NOMO-1 treated with DMSO at 0.1 percent for 48 hours (cell line): ENCODE measurements around the gene IFI44L.

Source experiments
- DNase-seq: peaks from one replicate; lab custom pipeline; 2025; ENCODE audit not compliant: unreplicated experiment; lab: John Stamatoyannopoulos, UW

IFI44L gene

DNA sequence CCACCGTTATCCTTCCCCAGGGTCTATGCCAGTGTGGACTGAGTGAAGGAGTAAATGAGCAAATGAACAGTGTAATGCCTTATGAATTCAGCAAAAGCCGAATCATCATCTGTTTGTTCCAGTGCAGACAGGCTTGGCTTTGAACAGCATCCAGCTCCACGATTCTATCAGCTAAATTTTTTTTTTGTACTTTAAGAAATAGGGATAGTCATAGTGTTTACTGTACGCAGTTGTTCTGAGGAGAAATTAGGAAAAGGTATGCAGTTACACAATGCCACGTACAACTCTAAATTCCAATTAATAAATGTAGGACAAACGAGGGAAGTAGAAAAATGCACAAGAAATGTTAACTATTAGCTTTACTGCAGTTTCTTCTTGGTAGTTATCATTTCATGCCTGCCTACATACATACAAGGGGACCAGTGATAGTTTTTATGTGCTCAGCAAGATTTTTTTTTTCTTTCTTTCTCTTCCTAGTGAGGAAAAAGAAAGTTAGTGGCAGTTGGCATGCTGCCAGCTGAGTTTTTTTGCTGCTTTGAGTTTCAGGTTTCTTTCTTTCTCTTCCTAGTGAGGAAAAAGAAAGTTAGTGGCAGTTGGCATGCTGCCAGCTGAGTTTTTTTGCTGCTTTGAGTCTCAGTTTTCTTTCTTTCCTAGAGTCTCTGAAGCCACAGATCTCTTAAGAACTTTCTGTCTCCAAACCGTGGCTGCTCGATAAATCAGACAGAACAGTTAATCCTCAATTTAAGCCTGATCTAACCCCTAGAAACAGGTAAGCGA lies at the start of gene IFI44L:
Gene IFI44L, plus strand, starts transcription at position 646 of the 777 bp plus-strand sequence. CDS start 7,468 bp downstream, outside the sequence.
- DNase-seq, result no peak

DNA sequence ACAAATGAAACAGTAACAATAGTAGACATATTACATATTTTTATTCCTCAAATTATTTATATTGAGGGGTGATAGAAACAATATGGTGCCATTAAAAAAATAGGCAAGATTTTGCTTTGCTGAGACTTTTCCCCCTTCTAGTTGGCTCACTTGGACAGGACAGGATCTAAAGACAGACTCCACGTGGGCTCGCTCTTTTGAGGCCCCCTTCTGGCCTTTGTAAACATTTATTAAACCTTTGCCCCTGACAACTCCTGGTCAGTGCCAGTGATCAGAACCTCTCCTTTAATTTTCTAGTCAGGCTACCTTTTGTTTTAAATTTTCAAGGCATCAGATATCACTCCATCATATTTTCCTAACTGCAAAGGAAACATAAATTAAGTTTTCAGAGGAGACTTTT lies 49.7 kb upstream of the IFI44L start:
- no peak for DNase-seq

GRCh38 chr1:78577257-78578100 lies 42.8 kb upstream of the IFI44L start:
- DNase-seq, result no peak

GRCh38 chr1:78586572-78586971 lies 33.7 kb upstream of the IFI44L start:
- DNase-seq, result no peak

DNA sequence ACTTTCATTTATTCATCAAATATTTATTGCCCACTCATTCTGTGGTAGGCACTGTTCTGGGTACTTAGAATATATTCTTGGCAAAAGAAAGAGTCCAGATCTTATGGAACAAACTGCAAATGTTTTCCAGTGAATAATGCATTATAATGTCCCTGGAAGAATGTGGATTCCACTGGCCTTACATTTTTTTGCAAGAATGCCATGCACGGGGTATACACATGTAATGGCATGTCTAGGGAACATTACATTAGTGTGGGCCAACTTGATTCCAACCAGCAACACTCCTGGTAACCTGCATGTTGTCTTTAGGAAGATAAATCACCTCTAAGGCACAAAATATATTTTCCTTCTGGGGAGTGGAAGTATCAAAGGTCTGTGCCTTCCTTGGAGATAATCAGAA lies 33.0 kb upstream of the IFI44L start:
- DNase-seq, result no peak

GRCh38 chr1:78591971-78592370 lies 28.3 kb upstream of the IFI44L start:
- no peak for DNase-seq

DNA sequence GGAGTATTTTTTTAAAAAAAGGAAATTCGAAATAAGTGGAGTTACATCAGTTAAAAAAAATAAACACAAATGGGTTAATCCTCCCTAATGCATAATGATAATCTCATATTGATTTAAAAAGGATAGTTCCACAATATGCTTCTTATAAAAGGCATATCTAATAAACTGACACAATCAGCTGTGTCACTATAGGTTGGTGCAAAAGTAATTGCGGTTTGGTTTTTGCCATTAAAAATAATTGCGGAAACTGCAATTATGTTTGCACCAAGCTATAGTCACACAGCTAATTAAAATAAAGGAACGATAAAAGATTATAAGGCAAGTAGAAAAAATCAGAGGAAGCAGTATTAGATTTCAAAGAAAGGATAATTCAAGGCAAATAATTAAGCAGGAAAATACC lies 21.0 kb upstream of the IFI44L start:
- DNase-seq, result no peak

- DNase-seq, result no peak
These were observed 19.2 kb upstream of the IFI44L start for GRCh38 chr1:78601068-78601467.

- DNase-seq, result no peak
These were observed 17.0 kb upstream of the IFI44L start for GRCh38 chr1:78603206-78603605.

DNA sequence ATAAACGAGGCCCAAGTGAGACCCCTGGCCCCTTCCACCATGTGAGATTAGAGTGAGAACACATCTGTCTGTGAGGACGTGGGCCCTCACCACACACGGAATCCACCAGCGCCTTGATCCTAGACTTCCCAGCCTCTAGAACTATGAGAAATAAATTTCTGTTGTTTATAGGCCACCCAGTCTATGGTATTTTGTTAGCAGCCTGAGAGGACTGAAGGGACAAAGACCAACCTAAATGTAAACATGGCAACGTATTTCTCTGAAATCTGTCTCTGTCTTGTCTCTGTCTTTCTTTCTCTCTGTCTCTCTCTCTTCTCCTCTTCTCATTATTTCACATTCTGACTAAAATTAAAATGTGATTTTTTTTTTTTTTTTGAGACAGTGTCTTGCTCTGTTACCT lies 15.6 kb upstream of the IFI44L start:
- no peak for DNase-seq

DNA sequence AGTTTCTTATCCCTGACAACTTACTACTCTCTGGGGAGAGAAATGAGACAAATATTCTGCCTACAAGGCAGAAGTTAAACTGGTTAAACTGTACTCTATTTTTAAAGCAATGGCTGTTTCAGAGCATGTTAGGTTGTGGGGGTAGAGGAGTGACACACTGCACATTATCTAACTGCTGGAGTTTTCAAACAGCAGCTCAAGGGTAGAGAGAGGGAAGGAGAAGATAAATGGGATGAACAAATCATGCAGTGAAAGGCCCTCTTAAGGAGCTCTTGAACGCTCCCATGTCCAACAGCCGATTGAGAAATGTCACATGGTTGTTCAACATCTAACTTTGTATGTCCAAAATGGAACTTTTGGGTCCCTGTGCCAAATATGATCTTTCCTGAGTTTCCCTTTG lies 14.0 kb upstream of the IFI44L start:
- DNase-seq, result no peak

GRCh38 chr1:78607334-78607927 lies 12.8 kb upstream of the IFI44L start:
- DNase-seq, result peak; percentile 35

DNA sequence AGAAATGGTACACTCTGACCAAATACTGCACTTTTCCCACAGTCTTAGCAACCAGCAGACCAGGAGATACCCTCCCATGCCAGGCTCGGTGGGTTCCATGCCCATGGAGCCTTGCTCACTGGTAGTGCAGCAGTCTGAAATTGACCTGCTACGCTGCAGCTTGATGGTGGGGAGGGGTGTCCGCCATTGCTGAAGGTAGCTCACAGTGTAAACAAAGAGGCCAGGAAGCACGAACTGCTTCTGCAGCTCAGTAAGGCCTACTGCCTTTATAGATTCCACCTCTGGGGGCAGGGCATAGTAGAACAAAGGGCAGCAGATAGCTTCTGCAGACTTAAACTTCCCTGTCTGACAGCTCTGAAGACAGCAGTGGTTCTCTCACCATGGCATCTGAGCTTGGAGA lies 12.3 kb upstream of the IFI44L start:
- no peak for DNase-seq

DNA sequence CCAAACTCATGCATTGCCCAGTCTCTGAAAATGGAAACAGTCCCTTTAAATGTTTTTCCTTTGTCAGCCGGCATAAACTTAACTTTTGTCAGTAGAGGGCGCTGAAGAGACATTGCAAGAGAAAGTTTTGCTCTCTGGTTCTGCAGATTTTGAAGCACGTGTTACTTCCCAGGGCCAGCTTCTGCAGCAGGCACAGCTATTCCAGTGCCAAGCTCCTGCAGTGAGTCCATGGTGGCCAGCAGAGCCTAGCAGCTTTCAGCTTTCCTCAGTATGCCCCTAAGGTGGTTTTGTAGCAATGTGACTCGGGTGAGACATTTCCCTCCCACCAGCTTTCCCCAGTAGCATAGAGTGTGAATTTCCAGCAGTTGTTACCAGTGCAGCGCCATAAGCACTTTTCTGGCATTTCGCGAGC lies 2.6 kb upstream of the IFI44L start:
- DNase-seq, result peak; percentile 67

- no peak for DNase-seq
These were observed 1.2 kb upstream of the IFI44L start for GRCh38 chr1:78619032-78619431.

GRCh38 chr1:78619446-78619802 lies 824 bp upstream of the IFI44L start:
- no peak for DNase-seq

DNA sequence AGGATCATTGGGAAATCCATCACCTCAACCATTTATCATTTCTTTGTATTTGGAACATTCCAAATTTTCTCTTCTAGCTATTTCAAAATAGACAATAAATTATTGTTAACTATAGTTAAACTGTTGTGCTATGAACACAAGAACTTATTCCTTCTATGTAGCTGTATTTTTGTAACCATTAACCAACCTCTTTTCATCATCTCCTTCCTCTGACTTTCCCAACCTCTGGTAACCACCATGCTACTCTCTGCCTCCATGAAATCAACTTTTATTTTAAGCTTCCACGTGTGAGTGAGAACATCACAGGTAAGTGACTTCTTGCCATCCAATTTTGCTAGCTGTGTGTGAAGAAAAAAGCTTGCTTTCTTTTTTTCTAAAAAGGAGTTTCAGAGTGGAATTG lies 418 bp downstream of the IFI44L start:
- no peak for DNase-seq

- no peak for DNase-seq
These were observed 2.3 kb downstream of the IFI44L start for GRCh38 chr1:78622548-78622947.

- no peak for DNase-seq
These were observed 3.8 kb downstream of the IFI44L start for GRCh38 chr1:78624035-78624434.

- no peak for DNase-seq
These were observed 7.1 kb downstream of the IFI44L start for GRCh38 chr1:78627321-78627720.

DNA sequence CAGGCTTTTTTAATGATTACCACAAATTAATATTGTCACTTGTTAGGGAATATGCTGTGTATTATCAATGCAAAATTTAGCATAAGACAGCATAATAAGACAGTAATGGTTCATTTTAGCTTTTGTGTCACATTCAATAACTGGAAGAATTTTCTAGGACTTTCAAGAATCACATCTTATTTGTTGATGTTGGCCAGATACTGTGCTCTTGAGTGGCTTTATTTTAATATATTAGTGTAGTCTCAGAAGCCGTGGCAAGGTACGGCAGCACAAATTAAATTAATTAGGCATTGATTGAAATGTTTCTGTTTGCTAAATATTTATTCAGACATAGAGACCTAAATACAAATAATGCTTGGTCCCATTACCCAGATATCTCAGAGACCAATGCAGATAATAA lies 10.4 kb downstream of the IFI44L start:
- DNase-seq, result no peak

DNA sequence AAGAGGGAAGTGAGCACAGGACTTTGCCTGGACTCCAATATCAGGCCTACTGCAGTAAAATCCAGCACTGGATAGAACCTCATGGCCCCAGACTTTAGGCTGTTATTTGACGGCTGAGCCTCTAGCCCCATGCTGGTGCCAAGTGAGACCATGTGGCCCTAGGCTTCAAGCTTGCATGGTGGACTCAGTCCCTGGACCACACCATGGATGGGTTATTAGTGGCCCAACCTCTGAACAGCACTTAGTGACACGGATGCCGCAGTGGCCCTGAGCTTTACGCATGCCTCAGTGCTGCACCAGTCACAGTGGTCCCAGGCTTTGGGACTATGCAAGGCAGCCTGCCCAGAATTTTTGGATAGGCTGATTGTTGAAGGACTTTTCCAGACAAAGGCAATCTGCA lies 13.0 kb downstream of the IFI44L start:
- no peak for DNase-seq
